HG03060 (cell line): Measurements from ENCODE around the gene MISP3.
"Not testable (repeated sequence)": the region's sequence is repeated elsewhere in the genome, so short reads cannot be mapped to it uniquely, and the experiment has no call there.

Experiments used
- ATAC-seq: cut with Tn5 transposase; IDR thresholded peaks from one replicate; pipeline ENCODE4 v1.9.1; 2021; ENCODE audit warnings: low read depth, moderate number of reproducible peaks; ENCODE audit not compliant: unreplicated experiment

Gene MISP3

GRCh38 chr19:14072535-14073260, at the start of gene MISP3:
TSS of gene MISP3 (plus strand) at chr19:14072786. CDS start at chr19:14073310, 524 bp downstream.
- ATAC-seq: no peak

GRCh38 chr19:14023404-14024235, 49.0 kb upstream of the MISP3 start:
- no peak for ATAC-seq

- not testable (repeated sequence) for ATAC-seq
Observed at GRCh38 chr19:14026652-14027192, 45.9 kb upstream of the MISP3 start.

GRCh38 chr19:14027856-14028450, 44.6 kb upstream of the MISP3 start, which contains the start of gene RLN3:
TSS of gene RLN3 (plus strand) at chr19:14028148. CDS start at chr19:14028205, 57 bp downstream.
- ATAC-seq: no peak

- no peak for ATAC-seq
Observed at GRCh38 chr19:14028901-14029300, 43.7 kb upstream of the MISP3 start.

- ATAC-seq: no peak
Observed at GRCh38 chr19:14030997-14031718, 41.4 kb upstream of the MISP3 start.

GRCh38 chr19:14031719-14032480, 40.7 kb upstream of the MISP3 start, which contains the start of gene IL27RA:
TSS of gene IL27RA (plus strand) at chr19:14031762. CDS start at chr19:14031873, 111 bp downstream.
- ATAC-seq: no peak

- no peak for ATAC-seq
Observed at GRCh38 chr19:14033946-14034345, 38.6 kb upstream of the MISP3 start.

- ATAC-seq: not testable (repeated sequence)
Observed at GRCh38 chr19:14035159-14035558, 37.4 kb upstream of the MISP3 start.

GRCh38 chr19:14035706-14036105, 36.9 kb upstream of the MISP3 start:
- ATAC-seq: no peak

- no peak for ATAC-seq
Observed at GRCh38 chr19:14039181-14039580, 33.4 kb upstream of the MISP3 start.

GRCh38 chr19:14042659-14043608, 29.7 kb upstream of the MISP3 start:
- not testable (repeated sequence) for ATAC-seq

- not testable (repeated sequence) for ATAC-seq
Observed at GRCh38 chr19:14047866-14048265, 24.7 kb upstream of the MISP3 start.

GRCh38 chr19:14048443-14049153, 24.0 kb upstream of the MISP3 start:
- ATAC-seq: no peak

- no peak for ATAC-seq
Observed at GRCh38 chr19:14050512-14050911, 22.1 kb upstream of the MISP3 start.

- ATAC-seq: not testable (repeated sequence)
Observed at GRCh38 chr19:14050961-14051360, 21.6 kb upstream of the MISP3 start.

- ATAC-seq: no peak
Observed at GRCh38 chr19:14051980-14052379, 20.6 kb upstream of the MISP3 start.

- ATAC-seq: no peak
Observed at GRCh38 chr19:14052470-14052869, 20.1 kb upstream of the MISP3 start.
